Tibial artery (tissue), 4 donors: ENCODE data around the gene CACNA1D.

Source experiments
- DNase-seq, 2 donors: peaks; one replicate each; pipeline ENCODE4 v3.0.0-alpha.2; 2019
- H3K27ac ChIP-seq, 2 donors: fragments of 200-600 bp; sonication (generic) in 1 of 2; 1 replicate in 1 of 2; 2 replicates in 1 of 2; pipeline ENCODE4 v1.5.1; 2018 to 2019; ENCODE audit warnings: mild to moderate bottlenecking in 1 of 2
- H3K27me3 ChIP-seq, 2 donors: fragments of 200-600 bp; sonication (generic) in 1 of 2; one replicate each; pipeline versions ENCODE4 v1.5.1 to v1.6.0; 2016 to 2019
- H3K36me3 ChIP-seq, 3 donors: fragments of 200-600 bp; sonication (generic) in 2 of 3; one replicate each; pipeline ENCODE4 v1.5.1; 2016 to 2019; ENCODE audit warnings: mild to moderate bottlenecking in 2 of 3
- H3K4me1 ChIP-seq, 4 donors: fragments of 200-600 bp; sonication (generic) in 2 of 4; 1 replicate in 3 of 4; 2 replicates in 1 of 4; pipeline ENCODE4 v1.5.1; 2016 to 2019
- H3K4me3 ChIP-seq, 2 donors: fragments of 200-600 bp; sonication (generic) in 1 of 2; 1 replicate in 1 of 2; 2 replicates in 1 of 2; pipeline ENCODE4 v1.5.1; 2018 to 2019; ENCODE audit warnings: mild to moderate bottlenecking in 2 of 2
- H3K9me3 ChIP-seq, 3 donors: fragments of 200-600 bp; sonication (generic) in 1 of 3; one replicate each; pipeline ENCODE4 v1.5.1; 2016 to 2019
- intact Hi-C: fragments of 100-400 bp; cut with DNase I; formaldehyde crosslinking; loops from one replicate; pipeline ENCODE4 v1.15.0; 2023; ENCODE audit warnings: low total_unique reads
- TF ChIP-seq, protein P1 (sequence below), 2 experiments: fragments of 200-600 bp in 1 of 2; fragments of 450-650 bp in 1 of 2; IDR thresholded peaks; one replicate each; pipeline ENCODE4 v1.5.1; 2017 to 2019; ENCODE audit warnings: antibody characterized with exemption in 2 of 2, mild to moderate bottlenecking in 1 of 2, moderate library complexity in 1 of 2

CACNA1D gene

DNA sequence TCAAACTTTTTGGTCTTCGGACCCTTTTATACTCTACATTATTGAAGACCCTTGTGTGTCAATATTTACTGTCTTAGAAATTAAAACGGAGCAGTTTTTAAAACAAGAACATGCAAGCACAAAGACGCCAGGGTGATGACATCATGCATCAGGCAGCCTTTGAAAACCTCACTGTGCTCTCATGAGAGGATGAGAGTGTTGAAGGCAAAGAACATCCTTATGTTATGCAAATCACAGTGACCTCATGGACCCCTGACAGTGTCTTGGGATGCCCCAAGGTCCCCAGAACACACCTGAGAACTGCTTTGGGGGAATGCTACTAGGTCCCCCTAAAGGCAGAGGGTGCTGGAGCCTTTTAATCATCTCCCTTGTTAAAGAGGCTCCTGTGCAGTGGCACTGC lies 300.2 kb downstream of the CACNA1D start:
- intact Hi-C loops, result no loop called here
- no peak overlapping the region for H3K27ac ChIP-seq
- H3K4me3 ChIP-seq, result no peak overlapping the region

GRCh38 chr3:53795176-53795575 lies 300.8 kb downstream of the CACNA1D start:
- no peaks in the 10 kb centered on the region for H3K36me3 ChIP-seq
- intact Hi-C loops, result no loop called here
- no peak overlapping the region for H3K27ac ChIP-seq
- no peaks in the 10 kb centered on the region for H3K9me3 ChIP-seq
- DNase-seq, result no peak
- no peaks in the 10 kb centered on the region for H3K4me1 ChIP-seq
- peaks cover 0 to 2% of the 10 kb centered on the region in 2 donors for H3K27me3 ChIP-seq
- TF ChIP-seq, protein P1, sequence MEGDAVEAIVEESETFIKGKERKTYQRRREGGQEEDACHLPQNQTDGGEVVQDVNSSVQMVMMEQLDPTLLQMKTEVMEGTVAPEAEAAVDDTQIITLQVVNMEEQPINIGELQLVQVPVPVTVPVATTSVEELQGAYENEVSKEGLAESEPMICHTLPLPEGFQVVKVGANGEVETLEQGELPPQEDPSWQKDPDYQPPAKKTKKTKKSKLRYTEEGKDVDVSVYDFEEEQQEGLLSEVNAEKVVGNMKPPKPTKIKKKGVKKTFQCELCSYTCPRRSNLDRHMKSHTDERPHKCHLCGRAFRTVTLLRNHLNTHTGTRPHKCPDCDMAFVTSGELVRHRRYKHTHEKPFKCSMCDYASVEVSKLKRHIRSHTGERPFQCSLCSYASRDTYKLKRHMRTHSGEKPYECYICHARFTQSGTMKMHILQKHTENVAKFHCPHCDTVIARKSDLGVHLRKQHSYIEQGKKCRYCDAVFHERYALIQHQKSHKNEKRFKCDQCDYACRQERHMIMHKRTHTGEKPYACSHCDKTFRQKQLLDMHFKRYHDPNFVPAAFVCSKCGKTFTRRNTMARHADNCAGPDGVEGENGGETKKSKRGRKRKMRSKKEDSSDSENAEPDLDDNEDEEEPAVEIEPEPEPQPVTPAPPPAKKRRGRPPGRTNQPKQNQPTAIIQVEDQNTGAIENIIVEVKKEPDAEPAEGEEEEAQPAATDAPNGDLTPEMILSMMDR (IDR thresholded peaks at IDR 0.05), result no peak
- H3K4me3 ChIP-seq, result no peak overlapping the region

More for the DNA sequence above, 300.2 kb downstream of the CACNA1D start:
- DNase-seq, result no peak
- Histone ChIP-seq H3K36me3 (no peaks in the 10 kb centered on the region), H3K4me1 (no peaks in the 10 kb centered on the region), H3K27me3 (peaks cover 0 to 2% of the 10 kb centered on the region in 2 donors), H3K9me3 (no peaks in the 10 kb centered on the region)
- TF ChIP-seq, protein P1 (IDR thresholded peaks at IDR 0.05), result no peak

DNA sequence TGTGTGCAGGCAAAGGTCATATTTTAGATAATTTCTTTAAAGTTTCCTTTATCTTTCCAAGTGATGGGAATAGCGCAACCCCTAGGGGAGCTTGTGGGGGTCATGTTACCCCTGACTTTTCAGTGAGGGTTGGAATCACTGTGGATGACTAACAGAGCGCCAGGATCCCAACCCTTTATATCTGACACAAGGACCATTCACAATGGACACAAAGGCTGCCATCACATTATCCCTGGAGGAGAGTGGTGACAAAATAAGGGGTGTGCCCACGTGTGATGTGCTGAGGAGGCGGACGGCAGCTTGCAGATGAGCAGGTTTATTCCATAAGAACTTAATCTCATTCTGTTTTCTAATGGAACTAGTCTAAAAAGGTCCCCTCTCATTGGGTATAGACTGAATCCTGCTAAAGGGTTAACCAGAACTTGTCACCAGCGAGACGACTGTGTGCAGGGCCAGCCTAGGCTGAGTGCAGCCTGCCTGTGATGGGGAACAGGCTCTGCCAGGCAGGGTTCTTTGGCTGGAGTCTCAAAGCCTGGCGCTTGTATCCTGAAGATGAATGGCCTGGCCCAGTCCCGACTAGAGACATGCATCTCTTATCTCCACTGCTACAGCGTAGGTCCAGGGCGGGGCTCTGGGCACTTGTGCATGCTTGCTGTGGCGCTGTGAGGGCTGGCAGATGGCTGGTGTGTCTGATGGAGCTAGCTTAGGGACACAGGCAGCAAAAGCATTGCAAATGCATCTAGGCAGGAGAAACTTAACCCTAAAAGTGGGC lies 301.6 kb downstream of the CACNA1D start:
- DNase-seq, result no peak
- no peak overlapping the region for H3K27ac ChIP-seq

DNA sequence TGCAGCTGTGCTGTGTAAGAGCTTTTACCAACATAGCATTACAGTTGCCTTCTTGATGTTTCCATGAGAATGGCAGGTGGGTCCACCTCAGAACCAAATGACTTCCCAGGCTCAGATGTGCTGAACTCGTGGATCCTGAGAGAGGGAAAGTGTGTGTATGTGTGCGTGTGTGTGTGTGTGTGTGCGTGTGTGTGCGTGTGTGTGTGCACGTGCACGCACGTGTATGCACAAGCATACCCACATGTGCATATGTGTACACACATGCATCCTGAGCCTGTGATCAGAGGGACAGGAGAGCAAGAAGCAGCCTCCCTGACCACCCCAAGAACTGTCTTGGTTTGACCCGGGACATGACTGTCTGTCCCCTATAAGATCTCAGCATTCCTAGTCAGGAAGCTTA lies 303.7 kb downstream of the CACNA1D start:
- TF ChIP-seq, protein P1 (IDR thresholded peaks at IDR 0.05), result no peak
- Histone ChIP-seq H3K4me3 (no peak overlapping the region), H3K27me3 (peaks cover 0 to 2% of the 10 kb centered on the region in 2 donors), H3K9me3 (no peaks in the 10 kb centered on the region), H3K36me3 (no peaks in the 10 kb centered on the region), H3K27ac (no peak overlapping the region), H3K4me1 (no peaks in the 10 kb centered on the region)
- DNase-seq, result no peak
- intact Hi-C loops, result no loop called here

More for the DNA sequence above, 301.6 kb downstream of the CACNA1D start:
- Histone ChIP-seq H3K4me1 (no peaks in the 10 kb centered on the region), H3K9me3 (no peaks in the 10 kb centered on the region), H3K4me3 (no peak overlapping the region), H3K27me3 (peaks cover 0 to 2% of the 10 kb centered on the region in 2 donors), H3K36me3 (no peaks in the 10 kb centered on the region)
- TF ChIP-seq, protein P1 (IDR thresholded peaks at IDR 0.05), result no peak
- intact Hi-C loops, result no loop called here

DNA sequence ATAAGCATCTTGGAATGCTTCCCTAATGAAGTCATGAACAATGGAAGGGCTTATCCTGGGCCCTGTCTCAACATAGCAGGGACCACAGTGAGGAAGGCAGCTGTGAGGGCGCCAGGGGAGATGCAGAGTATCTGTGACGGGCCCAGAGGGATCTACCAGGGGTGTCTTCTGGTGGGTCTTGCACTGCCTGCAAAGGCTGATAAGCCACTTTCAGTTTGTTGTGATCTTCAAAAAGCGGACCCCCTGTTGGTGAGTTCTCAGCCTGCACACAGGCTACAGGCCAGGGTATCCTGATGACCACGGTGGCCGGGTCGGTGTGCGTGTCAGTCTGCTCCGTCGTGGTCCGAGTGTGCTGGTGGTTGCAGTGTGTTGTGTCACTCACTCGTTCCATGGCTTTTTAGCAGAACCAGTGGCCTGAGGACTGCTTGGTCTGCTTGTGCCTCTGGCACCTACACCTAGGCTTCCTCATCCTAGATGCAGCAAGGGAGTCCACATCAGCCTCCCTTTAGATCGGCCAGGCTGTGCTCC lies 305.0 kb downstream of the CACNA1D start:
- intact Hi-C loops, result no loop called here
- no peak for DNase-seq
- Histone ChIP-seq H3K4me1 (no peaks in the 10 kb centered on the region), H3K27me3 (peaks cover 0 to 2% of the 10 kb centered on the region in 2 donors), H3K9me3 (no peaks in the 10 kb centered on the region), H3K4me3 (no peak overlapping the region), H3K27ac (no peak overlapping the region), H3K36me3 (no peaks in the 10 kb centered on the region)
- TF ChIP-seq, protein P1 (IDR thresholded peaks at IDR 0.05), result no peak
